Transverse colon (tissue), 4 donors: ENCODE data around the gene CSH1. TPM values are rescaled to one million over a fixed set of nuclear protein-coding genes. Genes with fewer than 3 reads are reported as not detected.
"Not testable (repeated sequence)": the region's sequence is repeated elsewhere in the genome, so short reads cannot be mapped to it uniquely, and the experiment has no call there.

Source experiments
- DNase-seq: peaks from one replicate; pipeline ENCODE4 v3.0.0-alpha.2; 2019
- H3K27ac ChIP-seq, 4 donors: fragments of 200-600 bp; sonication (generic); 2 replicates each; pipeline ENCODE4 v1.5.1; 2016 to 2018; ENCODE audit warnings: inconsistent platforms in 4 of 4
- H3K27me3 ChIP-seq: fragments of 200-600 bp; sonication (generic); 2 replicates; pipeline ENCODE4 v1.5.1; 2017; ENCODE audit warnings: inconsistent platforms
- H3K36me3 ChIP-seq, 4 donors: fragments of 200-600 bp; sonication (generic); 2 replicates each; pipeline ENCODE4 v1.5.1; 2017 to 2019; ENCODE audit warnings: inconsistent platforms in 4 of 4
- H3K4me1 ChIP-seq, 4 donors: fragments of 200-600 bp; sonication (generic); 2 replicates each; pipeline ENCODE4 v1.5.1; 2017 to 2020; ENCODE audit warnings: inconsistent platforms in 4 of 4
- H3K4me3 ChIP-seq, 4 donors: fragments of 200-600 bp; sonication (generic); 1 replicate in 1 of 4; 2 replicates in 3 of 4; pipeline versions ENCODE4 v1.5.1 to v1.6.1; 2017 to 2019; ENCODE audit warnings: inconsistent platforms in 4 of 4
- H3K9me3 ChIP-seq, 2 donors: fragments of 200-600 bp; sonication (generic); 2 replicates each; pipeline ENCODE4 v1.5.1; 2017 to 2019; ENCODE audit warnings: inconsistent platforms in 2 of 2
- EP300 ChIP-seq: sonication (generic); formaldehyde crosslinking; IDR thresholded peaks from one replicate; pipeline ENCODE4 v1.6.1; 2017; ENCODE audit warnings: antibody characterized with exemption, low read depth
- POLR2A ChIP-seq: fragments of 450-650 bp; IDR thresholded peaks from one replicate; pipeline ENCODE4 v1.6.1; 2016; ENCODE audit warnings: antibody characterized with exemption, mild to moderate bottlenecking, moderate library complexity
- POLR2AphosphoS5 ChIP-seq, 3 donors: sonication (generic); formaldehyde crosslinking; IDR thresholded peaks; one replicate each; pipeline ENCODE4 v1.6.1; 2016; ENCODE audit warnings: antibody characterized with exemption in 3 of 3
- WGBS, 2 donors: methylation state at CpG; one replicate each; pipeline ENCODE4 v1.1.5; 2018; ENCODE audit warnings: low coverage in 1 of 2; 5-methylcytosine and 5-hydroxymethylcytosine counted together
- in situ Hi-C, 4 donors: fragments of 200-750 bp; cut with MboI; loops; one replicate each; pipeline versions ENCODE4 v1.15.0 to v1.15.1; 2017; ENCODE audit warnings: low sequenced_read_pairs in 3 of 4, low pct_ligation_motif_present in 1 of 4, low pct_unique_long_range_greater_than_20kb in 1 of 4
- intact Hi-C: fragments of 100-400 bp; cut with DNase I; formaldehyde crosslinking; loops from one replicate; pipeline ENCODE4 v1.15.1; 2023; ENCODE audit warnings: low total_unique reads
- total RNA-seq, 4 donors: library from RNA; depleted of rRNA; stranded (reverse); fragments of >200 nt; gene quantifications; one replicate each; pipeline ENCODE4 v1.1.0, GENCODE V29; 2016
- TF ChIP-seq, protein P1 (sequence below), 5 experiments: fragments of 200-600 bp in 3 of 5; fragments of 450-650 bp in 2 of 5; sonication (generic) in 3 of 5; IDR thresholded peaks; 1 replicate in 2 of 5; 2 replicates in 3 of 5; pipeline ENCODE4 v1.5.1; 2016 to 2017; ENCODE audit warnings: antibody characterized with exemption in 5 of 5, inconsistent platforms in 3 of 5, mild to moderate bottlenecking in 2 of 5, moderate library complexity in 1 of 5

CSH1 gene
- total RNA-seq, 4 donors from 2014 or later: not detected

DNA sequence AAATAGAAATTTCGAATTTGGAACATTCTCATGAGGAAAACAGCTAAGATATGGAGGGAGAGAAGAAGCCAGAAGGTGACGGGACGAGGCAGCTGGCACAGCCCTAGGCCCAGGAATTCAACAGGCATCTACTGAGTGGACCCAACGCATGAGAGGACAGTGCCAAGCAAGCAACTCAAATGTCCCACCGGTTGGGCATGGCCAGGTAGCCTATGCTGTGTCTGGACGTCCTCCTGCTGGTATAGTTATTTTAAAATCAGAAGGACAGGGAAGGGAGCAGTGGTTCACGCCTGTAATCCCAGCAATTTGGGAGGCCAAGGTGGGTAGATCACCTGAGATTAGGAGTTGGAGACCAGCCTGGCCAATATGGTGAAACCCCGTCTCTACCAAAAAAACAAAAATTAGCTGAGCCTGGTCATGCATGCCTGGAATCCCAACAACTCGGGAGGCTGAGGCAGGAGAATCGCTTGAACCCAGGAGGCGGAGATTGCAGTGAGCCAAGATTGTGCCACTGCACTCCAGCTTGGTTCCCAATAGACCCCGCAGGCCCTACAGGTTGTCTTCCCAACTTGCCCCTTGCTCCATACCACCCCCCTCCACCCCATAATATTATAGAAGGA is 20.3 kb upstream of the CSH1 start:
- in situ Hi-C loops: loop anchor here in 3 of 4 donors (10.0 to 25.0 kb wide), 5 partner anchors 96 to 371 kb away; partner anchors contain the start of genes ERN1 (in 3 of the 3) and ICAM2 (in 2 of the 3)
- Histone ChIP-seq H3K27me3 (no peaks in the 10 kb centered on the region), H3K4me3 (no peak overlapping the region), H3K4me1 (no peaks in the 10 kb centered on the region), H3K27ac (no peak overlapping the region), H3K36me3 (no peaks in the 10 kb centered on the region), H3K9me3 (no peaks in the 10 kb centered on the region)
- DNase-seq: no peak
- intact Hi-C loops: loop anchor here (10.0 kb wide), 1 partner anchor 368 kb away; no protein-coding TSS in a partner anchor
- TF ChIP-seq POLR2A (no peak), POLR2AphosphoS5 (IDR thresholded peaks at IDR 0.05) (no peak), EP300 (no peak)
- TF ChIP-seq, protein P1, sequence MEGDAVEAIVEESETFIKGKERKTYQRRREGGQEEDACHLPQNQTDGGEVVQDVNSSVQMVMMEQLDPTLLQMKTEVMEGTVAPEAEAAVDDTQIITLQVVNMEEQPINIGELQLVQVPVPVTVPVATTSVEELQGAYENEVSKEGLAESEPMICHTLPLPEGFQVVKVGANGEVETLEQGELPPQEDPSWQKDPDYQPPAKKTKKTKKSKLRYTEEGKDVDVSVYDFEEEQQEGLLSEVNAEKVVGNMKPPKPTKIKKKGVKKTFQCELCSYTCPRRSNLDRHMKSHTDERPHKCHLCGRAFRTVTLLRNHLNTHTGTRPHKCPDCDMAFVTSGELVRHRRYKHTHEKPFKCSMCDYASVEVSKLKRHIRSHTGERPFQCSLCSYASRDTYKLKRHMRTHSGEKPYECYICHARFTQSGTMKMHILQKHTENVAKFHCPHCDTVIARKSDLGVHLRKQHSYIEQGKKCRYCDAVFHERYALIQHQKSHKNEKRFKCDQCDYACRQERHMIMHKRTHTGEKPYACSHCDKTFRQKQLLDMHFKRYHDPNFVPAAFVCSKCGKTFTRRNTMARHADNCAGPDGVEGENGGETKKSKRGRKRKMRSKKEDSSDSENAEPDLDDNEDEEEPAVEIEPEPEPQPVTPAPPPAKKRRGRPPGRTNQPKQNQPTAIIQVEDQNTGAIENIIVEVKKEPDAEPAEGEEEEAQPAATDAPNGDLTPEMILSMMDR (IDR thresholded peaks at IDR 0.05): no peak
- WGBS, 2 donors: 77 to 86% methylated on average over 7 to 12 of the region's 12 CpGs

DNA sequence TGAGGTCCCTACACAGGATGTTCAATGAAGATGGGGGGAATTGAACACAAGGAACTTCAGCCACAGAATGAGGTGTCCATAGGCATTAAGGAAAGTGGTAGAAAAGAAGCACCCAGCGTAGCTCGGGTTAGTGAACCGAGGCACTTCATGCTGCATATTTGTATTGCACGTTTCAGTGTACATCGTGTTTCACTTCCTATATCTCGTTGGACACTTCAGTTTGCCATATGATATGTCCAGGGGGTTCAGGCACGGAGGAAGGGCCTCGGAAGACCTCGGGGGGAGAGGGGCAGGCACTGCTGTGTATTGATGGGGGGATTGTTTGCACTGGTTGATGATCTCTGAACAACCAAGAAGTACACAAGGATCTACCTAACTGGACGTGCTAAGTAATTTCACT is 19.4 kb upstream of the CSH1 start:
- not testable (repeated sequence) for H3K36me3 ChIP-seq, H3K27me3 ChIP-seq, H3K4me3 ChIP-seq, DNase-seq, H3K9me3 ChIP-seq, H3K27ac ChIP-seq, H3K4me1 ChIP-seq
- in situ Hi-C loops: loop anchor here in 3 of 4 donors (10.0 to 25.0 kb wide), 5 partner anchors 97 to 372 kb away; partner anchors contain the start of genes ERN1 (in 3 of the 3) and ICAM2 (in 2 of the 3)
- intact Hi-C loops: loop anchor here (10.0 kb wide), 1 partner anchor 369 kb away; no protein-coding TSS in a partner anchor
- 60% methylated on average over 3 to 10 of the region's 10 CpGs for WGBS, 2 donors

DNA sequence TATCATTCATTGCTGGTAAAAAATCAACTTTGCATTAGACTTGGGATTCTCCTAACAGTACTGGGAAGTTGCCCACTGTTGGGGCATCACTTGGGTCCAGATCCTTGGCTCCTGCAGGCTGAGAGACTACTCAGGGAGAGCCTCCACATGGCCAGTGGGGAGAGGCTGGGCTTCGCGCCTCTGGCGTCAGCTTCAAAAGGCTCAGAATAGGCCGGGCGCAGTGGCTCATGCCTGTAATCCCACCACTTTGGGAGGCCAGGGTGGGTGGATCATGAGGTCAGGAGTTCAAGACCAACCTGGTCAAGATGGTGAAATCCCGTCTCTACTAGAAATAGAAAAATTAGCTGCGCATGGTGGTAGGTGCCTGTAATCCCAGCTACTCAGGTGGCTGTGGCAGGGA is 18.1 kb upstream of the CSH1 start:
- peaks cover 7% of the 10 kb centered on the region for H3K27me3 ChIP-seq
- in situ Hi-C loops: loop anchor here in 3 of 4 donors (10.0 to 25.0 kb wide), 5 partner anchors 98 to 373 kb away; partner anchors contain the start of genes ERN1 (in 3 of the 3) and ICAM2 (in 2 of the 3)
- no peaks in the 10 kb centered on the region for H3K4me1 ChIP-seq
- intact Hi-C loops: loop anchor here (10.0 kb wide), 1 partner anchor 370 kb away; no protein-coding TSS in a partner anchor
- 96% methylated on average over 7 of the region's 7 CpGs; no CpG with 5 or more reads in 1 of the 2 donors for WGBS, 2 donors
- no peak for DNase-seq
- H3K36me3 ChIP-seq: no peaks in the 10 kb centered on the region
- no peak overlapping the region for H3K4me3 ChIP-seq
- no peaks in the 10 kb centered on the region for H3K9me3 ChIP-seq
- TF ChIP-seq POLR2AphosphoS5 (IDR thresholded peaks at IDR 0.05): no peak
- TF ChIP-seq, protein P1 (IDR thresholded peaks at IDR 0.05): no peak
- TF ChIP-seq EP300: no peak
- TF ChIP-seq POLR2A: no peak
- H3K27ac ChIP-seq: no peak overlapping the region

GRCh38 chr17:63911657-63912100 is 15.3 kb upstream of the CSH1 start:
- WGBS, 2 donors: 37% methylated on average over 8 of the region's 8 CpGs; no CpG with 5 or more reads in 1 of the 2 donors
- TF ChIP-seq POLR2A (no peak), EP300 (no peak)
- TF ChIP-seq, protein P1 (IDR thresholded peaks at IDR 0.05): peak; percentile 43 to 92 (median 88)
- Histone ChIP-seq H3K27me3 (peaks cover 7% of the 10 kb centered on the region), H3K36me3 (no peaks in the 10 kb centered on the region), H3K4me1 (no peaks in the 10 kb centered on the region), H3K9me3 (no peaks in the 10 kb centered on the region), H3K4me3 (no peak overlapping the region), H3K27ac (no peak overlapping the region)
- in situ Hi-C loops (loop anchor here in 3 of 4 donors (10.0 to 25.0 kb wide), 5 partner anchors 101 to 376 kb away; partner anchors contain the start of genes ERN1 (in 3 of the 3) and ICAM2 (in 2 of the 3)), intact Hi-C loops (loop anchor here (10.0 kb wide), 1 partner anchor 373 kb away; no protein-coding TSS in a partner anchor)
- peak; percentile 44 for DNase-seq
